Fibroblast of lung (primary cell): ENCODE results near the gene GUCY1A2.

Source experiments
- CTCF ChIP-seq, 2 donors: IDR thresholded peaks in 1 of 2; conservative IDR thresholded peaks in 1 of 2; 1 replicate in 1 of 2; 2 replicates in 1 of 2; pipeline ENCODE4 v1.5.1; 2011 to 2012; ENCODE audit warnings: low read length in 2 of 2, control low read depth in 1 of 2, inconsistent platforms in 1 of 2, low read depth in 1 of 2, mild to moderate bottlenecking in 1 of 2
- EZH2 ChIP-seq: IDR thresholded peaks from 2 replicates; pipeline ENCODE4 v1.5.1; 2012; ENCODE audit warnings: low read length, control low read depth, mild to moderate bottlenecking; ENCODE audit errors: missing control alignments

GRCh38 chr11:106684944-106685343 is 333.3 kb downstream of the GUCY1A2 start:
- TF ChIP-seq CTCF (conservative IDR thresholded peaks at IDR 0.05 in 1 of 2, IDR thresholded peaks at IDR 0.05 in 1 of 2; ENCODE audit: low read depth in 1 of 2, low read length in 2 of 2) (no peak), EZH2 (no peak)
